Thyroid gland (tissue), 4 donors: ENCODE measurements around the gene CELF4.

Experiments used
- CTCF ChIP-seq, 6 experiments: fragments of 200-600 bp in 3 of 6; fragments of 450-650 bp in 3 of 6; sonication (generic) in 3 of 6; IDR thresholded peaks; one replicate each; pipeline ENCODE4 v1.5.1; 2016 to 2019; ENCODE audit warnings: antibody characterized with exemption in 6 of 6, mild to moderate bottlenecking in 2 of 6, inconsistent platforms in 1 of 6, moderate library complexity in 1 of 6
- POLR2A ChIP-seq, 2 donors: fragments of 450-650 bp; IDR thresholded peaks; one replicate each; pipeline ENCODE4 v1.6.1; 2017; ENCODE audit warnings: antibody characterized with exemption in 2 of 2, mild to moderate bottlenecking in 2 of 2, moderate library complexity in 1 of 2

- TF ChIP-seq CTCF (IDR thresholded peaks at IDR 0.05) (no peak), POLR2A (IDR thresholded peaks at IDR 0.05) (no peak)
These were observed 133.0 kb downstream of the CELF4 start for GRCh38 chr18:37432436-37433195.
